ENCODE results near the gene JAG2.

The JAG2 gene

DNA sequence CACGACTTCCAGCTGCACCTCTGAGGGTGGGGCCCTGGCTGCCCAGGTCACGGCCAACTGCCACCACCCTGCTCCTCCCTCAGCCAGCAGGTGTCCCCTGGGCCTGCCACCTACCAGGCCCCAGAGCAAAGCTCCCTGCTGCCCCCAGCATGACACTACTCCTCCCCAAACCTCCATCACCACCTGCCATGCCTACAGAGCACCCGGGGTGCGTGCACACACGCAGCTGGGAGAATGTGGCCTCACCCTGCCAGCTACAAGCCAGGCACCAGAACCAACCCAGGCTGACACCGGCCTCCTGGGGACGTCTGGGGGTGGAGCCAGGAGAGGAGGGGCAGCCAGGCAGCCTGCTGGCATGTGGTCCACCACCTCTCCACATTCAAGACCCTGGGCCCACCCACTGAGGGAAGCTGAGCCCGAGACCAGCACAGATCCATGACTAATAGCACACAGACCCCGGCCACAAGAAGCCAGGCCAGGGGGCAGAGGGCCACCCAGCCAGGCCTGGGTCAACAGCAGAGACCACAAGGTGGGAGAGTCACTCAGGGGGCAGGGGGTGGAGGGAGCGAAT lies 3.4 kb downstream of the JAG2 start:
- DNase-seq, result no peak

DNA sequence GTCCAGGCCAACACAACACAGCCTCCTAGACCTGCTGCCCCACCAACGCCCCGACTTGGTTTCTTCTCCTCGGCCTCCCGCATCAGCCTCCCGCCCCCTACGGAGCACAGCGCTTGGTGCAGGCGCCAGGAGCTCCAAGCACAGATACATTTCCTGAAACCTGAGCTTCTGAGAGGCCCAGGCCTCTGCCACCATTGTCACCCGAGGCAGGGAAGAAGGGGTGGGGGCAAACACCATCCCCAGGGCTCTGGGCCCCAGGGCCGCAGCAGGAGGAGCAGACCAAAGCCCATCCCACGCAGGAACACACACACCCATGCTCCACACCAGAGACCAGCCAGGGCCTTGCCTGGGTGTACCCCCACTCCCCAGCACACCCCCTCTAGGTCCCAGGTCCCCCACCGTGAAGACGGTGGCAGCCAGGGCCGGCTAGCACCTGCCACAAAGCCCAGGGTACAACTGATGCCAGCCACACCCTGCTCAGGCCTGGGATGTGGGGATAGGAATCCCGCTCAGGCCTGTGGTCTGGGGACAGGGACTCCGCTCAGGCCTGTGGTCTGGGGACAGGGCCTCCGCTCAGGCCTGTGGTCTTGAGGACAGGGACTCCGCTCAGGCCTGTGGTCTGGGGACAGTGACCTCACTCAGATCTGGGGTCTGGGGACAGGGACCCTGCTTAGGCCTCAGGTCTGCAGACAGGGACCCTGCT lies 5.4 kb downstream of the JAG2 start:
- no peak for DNase-seq

DNA sequence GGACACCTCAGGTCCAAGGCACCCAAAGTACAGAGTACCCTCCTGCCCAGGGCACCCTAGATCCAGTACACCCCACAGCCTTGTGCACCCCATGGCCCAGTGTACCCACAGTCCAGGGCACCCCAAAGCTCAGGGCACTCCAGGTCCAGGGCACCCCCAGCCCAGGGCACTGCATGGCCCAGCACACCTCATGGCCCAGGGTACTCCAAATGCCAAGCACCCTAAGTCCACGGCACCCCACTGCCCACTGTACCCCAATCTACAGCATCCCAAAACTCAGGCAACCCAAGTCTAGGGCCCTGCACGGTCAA lies 6.0 kb downstream of the JAG2 start:
- DNase-seq, result no peak

DNA sequence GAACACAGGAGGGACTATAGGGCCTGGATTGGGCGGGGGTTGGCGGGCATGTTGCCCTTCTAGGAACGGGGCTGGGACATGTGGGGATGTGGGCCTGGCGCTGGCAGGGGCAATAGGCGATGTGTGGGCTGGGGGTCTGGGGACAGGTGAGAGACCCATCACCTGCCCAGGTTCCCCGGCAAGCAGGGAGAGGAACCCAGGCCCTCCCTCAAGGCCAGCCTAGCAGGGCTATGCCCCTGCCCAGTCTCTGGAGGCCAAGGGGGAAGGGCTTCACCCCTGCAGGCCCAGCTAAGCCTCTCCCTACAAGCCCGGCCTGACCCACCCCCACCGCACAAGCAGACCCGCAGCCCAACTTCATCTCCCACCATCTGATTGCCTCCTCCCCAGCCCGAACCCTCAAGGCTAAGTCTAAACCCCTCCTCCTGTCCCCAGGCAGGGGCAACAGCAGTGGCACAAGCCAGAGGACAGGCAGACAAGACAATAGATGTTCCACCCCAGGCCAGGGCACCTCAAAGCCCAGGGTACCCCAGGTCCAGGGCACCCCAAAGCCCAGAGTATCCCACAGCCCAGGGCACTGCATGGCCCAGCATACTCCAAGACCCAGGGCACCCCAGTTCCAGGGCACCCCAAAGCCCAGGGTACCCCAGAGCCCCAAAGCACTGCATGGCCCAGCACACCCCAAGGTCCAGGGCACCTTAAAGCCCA lies 6.5 kb downstream of the JAG2 start:
- DNase-seq, result no peak

DNA sequence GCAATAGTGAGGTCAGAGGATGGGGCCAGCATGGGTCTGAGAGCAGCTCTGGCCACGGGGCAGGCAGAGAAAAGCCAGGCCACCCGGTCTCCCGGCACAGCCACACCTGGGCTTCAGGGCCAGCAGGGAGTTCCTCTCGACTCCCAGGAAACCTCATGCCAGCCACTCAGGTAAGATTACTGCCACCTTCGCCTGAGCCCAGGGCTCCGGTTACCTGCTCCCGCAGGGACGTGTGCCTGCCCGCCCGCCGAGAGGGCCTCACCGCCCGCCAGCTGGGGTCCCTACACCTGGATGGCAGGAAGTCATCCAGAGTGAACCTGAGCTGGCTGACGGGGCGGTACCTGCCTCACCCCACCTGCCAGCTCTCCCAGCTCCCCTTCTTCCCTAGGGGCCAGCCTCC lies 7.3 kb downstream of the JAG2 start:
- DNase-seq, result no peak

DNA sequence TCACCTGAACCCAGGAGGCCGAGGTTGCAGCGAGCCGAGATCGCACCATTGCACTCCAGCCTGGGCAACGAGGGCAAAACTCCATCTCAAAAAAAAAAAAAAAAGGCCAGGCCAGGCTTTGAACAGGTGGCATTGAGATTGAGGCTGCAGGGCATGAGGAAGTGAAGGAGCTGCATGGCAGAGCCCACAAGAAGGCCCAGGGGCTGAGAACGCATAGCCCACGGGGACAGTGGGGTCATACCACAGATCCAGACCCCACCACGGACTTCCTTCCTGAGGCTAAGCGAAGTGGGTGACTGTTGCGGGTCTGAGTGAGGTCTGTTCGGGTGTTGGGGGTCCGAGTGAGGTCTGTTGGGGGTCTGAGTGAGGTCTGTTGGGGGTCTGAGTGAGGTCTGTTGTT lies 7.8 kb downstream of the JAG2 start:
- no peak for DNase-seq

DNA sequence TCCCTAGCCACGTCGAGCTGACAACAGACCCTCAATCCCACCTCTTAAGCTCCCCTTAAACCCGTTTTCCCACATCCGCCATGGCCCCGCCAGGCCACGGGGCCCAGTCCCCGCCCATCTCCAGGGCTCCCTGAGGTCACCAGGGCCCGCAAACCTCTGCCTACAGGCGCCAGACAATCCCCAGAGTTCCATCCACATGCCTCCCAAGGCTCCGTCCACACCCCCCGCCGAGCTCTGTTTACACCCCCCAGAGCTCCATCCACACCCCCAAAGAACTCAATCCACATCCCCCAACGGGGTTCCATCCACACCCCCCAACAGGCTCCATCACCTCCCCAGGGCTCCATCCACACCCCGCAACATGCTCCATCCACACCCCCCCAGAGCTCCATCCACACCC lies 9.2 kb downstream of the JAG2 start:
- DNase-seq, result no peak

DNA sequence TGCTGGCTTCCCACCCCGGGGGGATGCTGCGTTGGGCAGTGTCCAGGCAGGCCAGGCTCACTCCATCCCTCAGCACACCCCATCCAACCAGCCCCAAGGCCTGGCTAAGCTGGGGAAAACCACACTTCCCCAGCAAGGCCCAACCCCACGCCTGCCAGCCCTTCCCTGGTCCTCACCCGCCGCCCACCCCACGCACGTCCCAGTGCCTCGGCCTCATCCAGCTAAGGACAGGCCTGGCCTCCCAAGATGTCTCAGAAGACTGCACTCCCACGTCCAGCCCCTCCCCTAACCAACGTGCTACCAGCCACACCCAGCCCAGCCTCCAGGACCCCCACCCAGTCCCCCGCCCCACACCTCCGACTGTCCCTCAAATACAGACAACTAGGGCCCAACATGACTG lies 9.8 kb downstream of the JAG2 start:
- no peak for DNase-seq

DNA sequence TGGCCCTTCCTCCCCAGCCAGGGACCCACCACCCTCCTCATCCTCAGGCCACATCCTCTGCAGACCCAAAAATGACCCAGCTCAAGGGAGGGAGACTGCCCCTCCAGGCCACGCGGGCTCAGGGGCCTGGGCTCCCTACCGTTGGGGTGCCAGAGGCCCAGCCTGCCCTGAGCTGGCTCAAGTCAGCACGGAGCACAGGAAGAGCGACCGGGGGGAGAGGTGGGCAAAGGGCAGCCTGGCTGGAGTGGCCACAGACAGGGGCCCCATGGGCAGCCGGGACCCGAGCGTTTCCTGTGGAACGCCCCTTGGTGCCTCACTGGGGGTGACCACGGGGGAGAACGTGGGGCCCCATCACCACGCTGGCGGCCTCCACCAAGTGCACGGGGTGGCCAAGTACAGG lies 10.7 kb downstream of the JAG2 start:
- no peak for DNase-seq

DNA sequence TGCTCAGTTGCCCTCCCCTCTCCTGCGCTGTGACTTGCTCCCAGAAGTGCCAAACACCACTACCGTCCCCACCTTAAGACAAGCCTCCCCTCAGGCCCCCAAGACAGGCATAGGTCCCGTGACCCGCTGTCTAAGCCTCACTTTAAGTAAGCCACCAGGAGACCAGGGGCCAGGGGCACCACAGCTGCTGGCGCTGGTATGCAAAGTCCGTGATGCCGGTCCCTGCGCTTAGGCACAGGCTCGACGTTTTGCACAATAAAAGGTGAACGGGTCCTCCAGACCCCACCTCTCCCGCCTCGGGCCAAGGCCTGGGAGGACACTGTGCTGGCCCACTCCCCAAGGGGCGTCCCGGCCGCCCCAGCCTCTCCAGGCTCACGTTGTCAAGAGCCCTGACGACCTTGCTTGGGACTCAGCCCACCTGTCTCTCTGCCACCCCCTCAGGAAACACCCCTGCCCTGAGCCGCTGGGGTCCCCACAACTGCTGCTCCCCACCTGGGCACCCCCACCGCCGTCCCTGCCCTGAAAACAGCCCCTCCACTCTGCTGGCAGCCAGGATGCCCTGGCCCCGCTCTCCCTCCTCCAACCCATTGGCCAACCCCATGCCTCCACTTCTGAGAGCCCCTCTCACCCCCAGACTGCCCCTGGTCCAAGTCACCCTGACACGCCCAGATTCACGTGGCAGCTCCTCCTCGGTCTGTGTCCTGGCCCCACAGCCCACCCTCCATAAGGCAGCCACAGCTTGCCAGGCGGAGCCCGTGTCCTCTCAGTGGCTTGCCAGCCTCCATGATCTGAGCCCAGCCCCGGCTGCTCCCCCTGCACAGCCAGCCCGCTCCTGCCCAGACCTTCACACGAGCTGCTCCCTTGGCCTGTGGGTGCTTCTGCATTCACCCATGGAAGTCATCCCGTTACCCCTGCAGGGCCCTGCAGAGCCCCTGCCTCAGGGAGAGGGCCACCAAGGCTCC lies 11.9 kb downstream of the JAG2 start:
- no peak for DNase-seq

DNA sequence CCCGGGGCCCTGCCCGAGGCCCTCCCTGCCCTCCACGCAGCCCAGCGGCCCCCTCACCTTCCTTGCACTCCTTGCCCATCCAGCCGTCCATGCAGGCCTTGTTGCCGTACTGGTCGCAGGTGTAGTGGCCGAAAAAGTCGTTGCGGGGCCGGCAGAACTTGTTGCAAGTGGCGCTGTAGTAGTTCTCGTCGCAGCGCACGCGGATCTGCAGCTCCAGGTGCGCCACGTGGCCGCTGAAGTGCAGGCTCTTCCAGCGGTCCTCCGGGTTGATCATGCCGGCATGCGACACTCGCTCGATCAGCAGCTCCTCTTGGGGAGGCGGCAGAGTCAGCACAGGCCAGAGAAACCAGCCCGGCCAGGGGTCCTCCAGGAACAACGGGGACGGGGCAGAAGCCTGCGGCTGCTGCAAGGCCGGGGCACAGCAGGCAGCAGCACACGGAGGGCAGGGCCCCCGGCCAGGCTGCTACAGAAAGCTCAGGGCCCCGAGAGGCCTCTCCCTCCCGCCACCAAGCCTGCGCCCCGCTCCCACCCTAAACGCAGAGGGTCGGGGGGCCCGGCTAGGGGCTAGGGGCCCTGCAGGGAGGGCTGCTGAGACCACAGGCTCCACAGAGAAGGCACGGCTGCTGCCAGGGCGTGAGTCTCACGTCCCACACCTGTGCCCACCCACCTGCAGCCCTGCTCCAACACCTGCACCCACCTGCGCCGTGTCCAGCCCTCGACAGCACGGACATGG lies 12.7 kb downstream of the JAG2 start:
- no peak for DNase-seq

DNA sequence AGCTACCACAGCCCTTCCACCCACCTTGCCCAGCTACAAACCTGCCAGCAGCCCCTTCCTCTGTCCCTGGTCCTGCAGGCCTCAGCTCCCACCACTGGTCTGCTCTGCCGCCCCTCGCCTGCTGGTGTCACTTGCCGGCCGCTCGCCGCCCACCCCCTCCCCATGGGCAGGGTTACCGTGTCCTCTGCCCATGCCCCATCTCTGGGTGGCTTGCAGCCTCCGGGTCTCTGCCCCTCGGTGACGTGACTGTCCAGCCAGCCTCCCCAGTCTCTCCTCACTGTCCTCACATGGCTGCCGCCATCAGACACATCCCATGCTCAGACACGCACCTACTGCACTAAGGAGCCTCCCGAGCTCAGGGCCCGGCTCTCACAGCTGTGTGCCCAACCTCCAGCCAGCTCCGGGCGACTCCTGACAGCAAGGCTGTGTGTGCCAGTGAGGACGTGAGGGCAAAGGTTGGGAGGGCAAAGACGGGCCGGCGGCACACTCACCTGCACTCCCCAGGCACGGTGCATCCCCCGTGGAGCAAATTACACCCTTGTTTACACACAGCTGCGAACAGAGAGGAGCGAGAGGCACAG lies 13.4 kb downstream of the JAG2 start:
- no peak for DNase-seq

DNA sequence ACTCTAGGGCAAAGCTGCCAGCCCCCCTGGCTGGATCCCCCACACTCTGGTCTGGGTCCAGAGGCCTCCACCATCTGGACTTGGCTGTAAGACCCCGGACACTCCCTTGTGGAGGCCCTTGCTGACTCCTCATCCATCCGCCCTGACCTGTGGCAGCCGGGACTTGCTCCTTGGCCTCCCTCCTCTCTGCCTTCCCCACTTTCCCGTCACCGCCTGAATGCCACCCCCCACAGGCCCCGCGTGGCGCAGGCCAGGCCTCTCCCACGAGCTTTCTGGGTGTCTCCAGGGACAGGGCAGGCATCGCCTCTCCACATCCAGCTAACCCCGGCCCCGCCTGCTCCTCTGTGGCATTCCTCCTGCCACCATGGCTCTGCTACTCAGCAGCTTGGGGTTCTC lies 14.1 kb downstream of the JAG2 start:
- DNase-seq, result no peak

DNA sequence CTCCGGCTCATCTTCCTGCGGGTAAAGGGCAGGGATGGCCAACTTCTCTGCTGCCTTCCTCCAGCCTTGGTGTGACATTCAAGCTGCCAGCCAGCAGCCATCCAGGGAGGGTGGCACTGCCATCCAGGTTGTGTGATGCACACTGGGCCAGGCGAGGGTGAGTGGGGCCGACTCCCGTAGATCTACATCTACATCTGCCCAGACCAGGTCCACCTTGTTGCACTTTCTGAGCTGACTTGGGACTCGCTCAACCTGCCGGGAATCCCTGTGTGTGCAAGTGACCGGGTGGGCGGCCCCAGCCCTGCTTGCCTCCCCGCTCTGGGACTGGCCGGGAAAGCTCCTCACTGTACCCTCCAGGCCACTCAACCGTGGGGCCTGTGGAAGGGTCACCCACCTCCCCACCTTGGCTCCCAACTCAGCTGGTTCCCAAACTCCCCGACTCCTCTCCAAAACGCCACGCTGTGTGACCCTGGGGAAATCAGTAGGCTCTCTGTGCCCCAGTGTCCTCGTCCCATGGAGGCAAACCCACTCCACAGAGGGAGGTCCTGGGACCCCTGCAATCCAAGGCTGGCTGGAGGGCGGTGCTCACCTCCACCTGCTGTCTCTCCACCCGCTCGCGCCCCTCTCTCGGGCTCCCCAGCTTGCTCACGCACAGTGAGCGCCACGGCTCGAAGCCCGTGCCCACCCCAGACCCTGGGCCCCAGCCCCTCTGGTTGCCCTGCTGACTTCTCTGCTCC lies 14.7 kb downstream of the JAG2 start:
- DNase-seq, result no peak

DNA sequence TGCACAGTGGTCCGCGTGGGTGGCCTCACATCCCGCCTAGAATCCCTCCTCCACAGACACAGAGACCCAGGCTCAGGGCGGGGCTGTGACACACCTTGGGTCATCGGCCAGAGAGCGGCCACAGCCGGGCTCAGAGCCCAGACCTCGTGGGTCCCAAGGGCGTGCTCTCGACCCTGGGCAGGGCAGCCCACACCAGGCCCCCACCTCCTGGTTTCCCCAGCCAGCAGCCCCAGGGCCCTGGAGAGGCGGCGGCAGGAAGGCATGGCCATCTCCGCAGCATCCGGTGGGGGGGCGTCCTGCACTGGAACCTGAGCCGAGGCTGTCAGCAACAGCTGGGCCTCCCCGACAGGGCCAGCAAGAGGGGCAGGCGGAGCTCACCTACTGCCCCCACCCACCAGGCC lies 15.2 kb downstream of the JAG2 start:
- no peak for DNase-seq

DNA sequence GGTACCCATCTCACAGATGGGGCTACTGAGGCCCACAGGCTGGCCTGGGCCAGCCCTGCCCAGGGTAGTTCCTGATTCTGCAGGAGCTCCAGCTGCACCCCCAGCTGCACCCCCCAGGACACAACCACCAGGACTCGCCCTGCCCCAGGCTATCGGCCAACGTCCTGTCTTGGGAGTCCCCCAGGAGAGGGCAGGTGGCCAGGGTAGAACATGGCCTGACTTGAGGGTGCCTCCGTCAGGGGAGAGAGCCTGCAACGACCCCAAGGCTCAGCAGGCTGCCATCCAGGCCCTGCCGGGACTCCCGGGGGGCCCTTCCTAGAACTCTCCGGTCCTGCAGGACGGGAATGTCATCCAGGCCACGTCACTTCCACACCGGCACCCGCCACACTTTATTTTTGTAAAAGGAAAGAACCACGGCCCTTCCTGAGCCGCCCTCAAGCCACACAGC lies 15.8 kb downstream of the JAG2 start:
- DNase-seq, result no peak

DNA sequence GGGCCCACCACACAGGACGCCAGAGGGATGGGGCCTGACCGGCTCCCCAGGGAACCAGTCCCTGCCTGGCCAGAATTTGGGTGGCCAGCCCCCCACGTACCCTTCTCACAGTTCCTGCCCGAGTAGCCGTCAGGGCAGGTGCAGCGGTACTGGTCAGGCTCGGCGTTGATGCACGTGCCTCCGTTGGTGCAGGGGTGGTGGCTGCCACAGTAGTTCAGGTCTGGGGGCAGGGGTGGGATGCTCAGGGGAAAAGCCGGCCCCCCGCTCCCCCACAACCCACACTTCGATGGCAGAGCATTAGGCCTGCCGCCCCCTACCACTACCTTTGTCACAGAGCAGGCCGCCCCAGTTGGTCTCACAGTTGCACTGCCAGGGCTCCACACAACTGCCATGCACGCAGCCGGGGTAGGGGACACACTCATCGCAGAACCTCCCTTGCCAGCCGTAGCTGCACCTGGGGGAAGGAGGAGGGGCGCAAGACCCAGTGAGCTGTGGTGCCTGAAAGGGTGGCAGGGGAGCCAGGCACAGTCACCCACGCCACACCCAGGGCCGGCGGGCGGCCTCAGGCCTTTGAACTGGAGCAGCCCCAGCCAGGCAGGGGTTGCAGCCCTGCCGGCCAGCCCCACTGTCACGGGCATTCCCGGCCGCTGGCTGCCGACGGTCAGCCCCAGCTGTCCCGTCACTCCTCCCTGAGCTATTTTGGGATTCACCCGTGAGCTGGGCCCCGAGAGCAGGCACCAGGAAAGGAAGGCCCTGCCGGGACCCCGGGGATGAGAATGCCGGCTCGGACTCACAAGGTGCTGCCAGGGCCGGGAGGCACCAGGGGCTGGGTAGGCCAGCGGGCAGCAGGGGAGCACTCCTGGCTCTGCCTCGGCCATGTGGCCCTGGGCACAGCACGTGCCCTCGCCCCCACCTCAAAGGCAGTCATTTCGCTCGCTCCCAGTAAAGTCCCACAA lies 16.5 kb downstream of the JAG2 start:
- no peak for DNase-seq

DNA sequence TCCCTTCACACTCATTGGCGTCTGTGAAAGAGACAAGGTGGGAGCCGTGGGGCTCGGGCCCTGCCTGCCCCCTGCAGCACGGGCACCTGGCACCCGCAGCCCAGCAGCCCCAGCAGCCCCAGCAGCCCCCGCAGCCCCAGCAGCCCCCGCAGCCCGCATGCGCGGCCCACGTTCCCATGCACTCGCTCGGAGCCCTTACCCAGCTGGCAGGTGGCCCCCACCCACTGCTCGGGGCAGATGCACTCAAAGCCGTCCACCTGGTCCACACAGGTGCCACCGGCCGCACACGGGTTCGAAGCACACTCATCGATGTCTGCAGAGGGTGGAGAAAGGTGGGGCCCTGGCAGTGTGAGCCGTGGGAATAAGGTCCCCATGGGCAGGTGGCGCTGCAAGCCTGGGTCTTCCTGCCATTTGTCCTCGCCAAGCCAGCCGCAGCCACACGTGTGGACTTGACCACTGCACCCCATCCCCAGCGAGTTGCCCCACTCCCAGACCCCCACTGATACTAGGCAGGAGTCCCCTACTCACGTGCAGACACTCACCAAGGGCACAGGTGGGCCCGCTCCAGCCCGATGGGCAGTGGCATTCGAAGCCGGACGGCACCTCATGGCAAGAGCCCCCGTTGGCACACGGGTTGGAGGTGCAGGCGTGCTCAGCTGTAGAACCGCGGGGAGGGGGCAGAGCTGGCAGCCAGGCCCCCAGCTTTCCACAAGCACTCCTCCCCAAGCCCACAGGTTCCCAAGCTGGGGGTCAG lies 17.3 kb downstream of the JAG2 start:
- DNase-seq, result no peak

DNA sequence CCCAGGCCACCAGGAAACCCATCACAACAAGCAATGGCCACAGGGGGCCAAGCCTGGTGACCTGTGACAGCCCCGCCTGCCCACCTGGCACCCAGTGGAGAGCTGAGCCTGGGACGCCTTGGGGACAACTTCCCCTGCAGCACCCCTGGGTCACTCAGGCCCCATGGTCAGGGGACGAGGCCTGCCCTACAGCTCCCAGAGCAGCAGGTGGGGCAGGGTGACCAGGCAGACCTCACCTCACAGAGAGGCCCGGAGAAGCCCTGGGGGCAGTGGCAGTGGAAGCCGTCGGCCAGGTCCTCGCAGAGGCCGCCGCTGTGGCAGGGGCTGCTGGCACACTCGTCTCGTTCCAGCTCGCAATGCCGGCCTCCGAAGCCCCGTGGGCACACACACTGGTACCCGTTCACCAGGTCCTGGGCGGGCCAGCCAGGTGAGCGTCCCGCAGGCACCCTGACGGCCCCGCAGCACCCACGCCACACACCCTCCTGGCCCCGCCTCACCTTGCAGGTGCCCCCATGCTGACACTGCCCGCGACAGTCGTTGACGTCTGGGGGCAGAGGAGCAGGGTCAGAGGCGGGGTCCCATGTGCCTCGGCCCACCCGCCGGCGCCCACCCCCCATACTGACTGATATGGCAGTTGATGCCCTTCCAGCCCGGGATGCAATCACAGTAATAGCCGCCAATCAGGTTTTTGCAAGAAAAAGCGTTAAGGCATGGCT lies 18.1 kb downstream of the JAG2 start:
- DNase-seq, result no peak
